ENCODE data around the gene RAD18.

GRCh38 chr3:8885536-8886316 is 77.5 kb downstream of the RAD18 start:
- TF ChIP-seq ZNF580 (tag by site-specific recombination; IDR thresholded peaks at IDR 0.05) (no peak), ZNF654 (tag by site-specific recombination; IDR thresholded peaks at IDR 0.05; ENCODE audit: low read depth) (no peak), SETDB1 (IDR thresholded peaks at IDR 0.05; ENCODE audit: insufficient read length, low read length) (no peak), HOXA7 (CRISPR knock-in tag; IDR thresholded peaks at IDR 0.05; ENCODE audit: borderline replicate concordance) (no peak), ZBTB21 (tag by site-specific recombination; IDR thresholded peaks at IDR 0.05) (no peak), KLF8 (tag by site-specific recombination; IDR thresholded peaks at IDR 0.05) (no peak), ZFHX2 (tag by site-specific recombination; conservative IDR thresholded peaks at IDR 0.05) (no peak), INSM2 (tag by site-specific recombination; IDR thresholded peaks at IDR 0.05) (no peak)
- TF ChIP-seq, protein P1, sequence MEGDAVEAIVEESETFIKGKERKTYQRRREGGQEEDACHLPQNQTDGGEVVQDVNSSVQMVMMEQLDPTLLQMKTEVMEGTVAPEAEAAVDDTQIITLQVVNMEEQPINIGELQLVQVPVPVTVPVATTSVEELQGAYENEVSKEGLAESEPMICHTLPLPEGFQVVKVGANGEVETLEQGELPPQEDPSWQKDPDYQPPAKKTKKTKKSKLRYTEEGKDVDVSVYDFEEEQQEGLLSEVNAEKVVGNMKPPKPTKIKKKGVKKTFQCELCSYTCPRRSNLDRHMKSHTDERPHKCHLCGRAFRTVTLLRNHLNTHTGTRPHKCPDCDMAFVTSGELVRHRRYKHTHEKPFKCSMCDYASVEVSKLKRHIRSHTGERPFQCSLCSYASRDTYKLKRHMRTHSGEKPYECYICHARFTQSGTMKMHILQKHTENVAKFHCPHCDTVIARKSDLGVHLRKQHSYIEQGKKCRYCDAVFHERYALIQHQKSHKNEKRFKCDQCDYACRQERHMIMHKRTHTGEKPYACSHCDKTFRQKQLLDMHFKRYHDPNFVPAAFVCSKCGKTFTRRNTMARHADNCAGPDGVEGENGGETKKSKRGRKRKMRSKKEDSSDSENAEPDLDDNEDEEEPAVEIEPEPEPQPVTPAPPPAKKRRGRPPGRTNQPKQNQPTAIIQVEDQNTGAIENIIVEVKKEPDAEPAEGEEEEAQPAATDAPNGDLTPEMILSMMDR (tag by site-specific recombination; IDR thresholded peaks at IDR 0.05) = no peak
- TF ChIP-seq, protein P2, sequence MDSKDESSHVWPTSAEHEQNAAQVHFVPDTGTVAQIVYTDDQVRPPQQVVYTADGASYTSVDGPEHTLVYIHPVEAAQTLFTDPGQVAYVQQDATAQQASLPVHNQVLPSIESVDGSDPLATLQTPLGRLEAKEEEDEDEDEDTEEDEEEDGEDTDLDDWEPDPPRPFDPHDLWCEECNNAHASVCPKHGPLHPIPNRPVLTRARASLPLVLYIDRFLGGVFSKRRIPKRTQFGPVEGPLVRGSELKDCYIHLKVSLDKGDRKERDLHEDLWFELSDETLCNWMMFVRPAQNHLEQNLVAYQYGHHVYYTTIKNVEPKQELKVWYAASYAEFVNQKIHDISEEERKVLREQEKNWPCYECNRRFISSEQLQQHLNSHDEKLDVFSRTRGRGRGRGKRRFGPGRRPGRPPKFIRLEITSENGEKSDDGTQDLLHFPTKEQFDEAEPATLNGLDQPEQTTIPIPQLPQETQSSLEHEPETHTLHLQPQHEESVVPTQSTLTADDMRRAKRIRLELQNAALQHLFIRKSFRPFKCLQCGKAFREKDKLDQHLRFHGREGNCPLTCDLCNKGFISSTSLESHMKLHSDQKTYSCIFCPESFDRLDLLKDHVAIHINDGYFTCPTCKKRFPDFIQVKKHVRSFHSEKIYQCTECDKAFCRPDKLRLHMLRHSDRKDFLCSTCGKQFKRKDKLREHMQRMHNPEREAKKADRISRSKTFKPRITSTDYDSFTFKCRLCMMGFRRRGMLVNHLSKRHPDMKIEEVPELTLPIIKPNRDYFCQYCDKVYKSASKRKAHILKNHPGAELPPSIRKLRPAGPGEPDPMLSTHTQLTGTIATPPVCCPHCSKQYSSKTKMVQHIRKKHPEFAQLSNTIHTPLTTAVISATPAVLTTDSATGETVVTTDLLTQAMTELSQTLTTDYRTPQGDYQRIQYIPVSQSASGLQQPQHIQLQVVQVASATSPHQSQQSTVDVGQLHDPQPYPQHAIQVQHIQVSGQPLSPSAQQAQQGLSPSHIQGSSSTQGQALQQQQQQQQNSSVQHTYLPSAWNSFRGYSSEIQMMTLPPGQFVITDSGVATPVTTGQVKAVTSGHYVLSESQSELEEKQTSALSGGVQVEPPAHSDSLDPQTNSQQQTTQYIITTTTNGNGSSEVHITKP (tag by site-specific recombination; IDR thresholded peaks at IDR 0.05) = no peak
- TF ChIP-seq, protein P3, sequence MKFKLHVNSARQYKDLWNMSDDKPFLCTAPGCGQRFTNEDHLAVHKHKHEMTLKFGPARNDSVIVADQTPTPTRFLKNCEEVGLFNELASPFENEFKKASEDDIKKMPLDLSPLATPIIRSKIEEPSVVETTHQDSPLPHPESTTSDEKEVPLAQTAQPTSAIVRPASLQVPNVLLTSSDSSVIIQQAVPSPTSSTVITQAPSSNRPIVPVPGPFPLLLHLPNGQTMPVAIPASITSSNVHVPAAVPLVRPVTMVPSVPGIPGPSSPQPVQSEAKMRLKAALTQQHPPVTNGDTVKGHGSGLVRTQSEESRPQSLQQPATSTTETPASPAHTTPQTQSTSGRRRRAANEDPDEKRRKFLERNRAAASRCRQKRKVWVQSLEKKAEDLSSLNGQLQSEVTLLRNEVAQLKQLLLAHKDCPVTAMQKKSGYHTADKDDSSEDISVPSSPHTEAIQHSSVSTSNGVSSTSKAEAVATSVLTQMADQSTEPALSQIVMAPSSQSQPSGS (tag by site-specific recombination; IDR thresholded peaks at IDR 0.05; ENCODE audit: low read depth) = no peak
- TF ChIP-seq, protein P4, sequence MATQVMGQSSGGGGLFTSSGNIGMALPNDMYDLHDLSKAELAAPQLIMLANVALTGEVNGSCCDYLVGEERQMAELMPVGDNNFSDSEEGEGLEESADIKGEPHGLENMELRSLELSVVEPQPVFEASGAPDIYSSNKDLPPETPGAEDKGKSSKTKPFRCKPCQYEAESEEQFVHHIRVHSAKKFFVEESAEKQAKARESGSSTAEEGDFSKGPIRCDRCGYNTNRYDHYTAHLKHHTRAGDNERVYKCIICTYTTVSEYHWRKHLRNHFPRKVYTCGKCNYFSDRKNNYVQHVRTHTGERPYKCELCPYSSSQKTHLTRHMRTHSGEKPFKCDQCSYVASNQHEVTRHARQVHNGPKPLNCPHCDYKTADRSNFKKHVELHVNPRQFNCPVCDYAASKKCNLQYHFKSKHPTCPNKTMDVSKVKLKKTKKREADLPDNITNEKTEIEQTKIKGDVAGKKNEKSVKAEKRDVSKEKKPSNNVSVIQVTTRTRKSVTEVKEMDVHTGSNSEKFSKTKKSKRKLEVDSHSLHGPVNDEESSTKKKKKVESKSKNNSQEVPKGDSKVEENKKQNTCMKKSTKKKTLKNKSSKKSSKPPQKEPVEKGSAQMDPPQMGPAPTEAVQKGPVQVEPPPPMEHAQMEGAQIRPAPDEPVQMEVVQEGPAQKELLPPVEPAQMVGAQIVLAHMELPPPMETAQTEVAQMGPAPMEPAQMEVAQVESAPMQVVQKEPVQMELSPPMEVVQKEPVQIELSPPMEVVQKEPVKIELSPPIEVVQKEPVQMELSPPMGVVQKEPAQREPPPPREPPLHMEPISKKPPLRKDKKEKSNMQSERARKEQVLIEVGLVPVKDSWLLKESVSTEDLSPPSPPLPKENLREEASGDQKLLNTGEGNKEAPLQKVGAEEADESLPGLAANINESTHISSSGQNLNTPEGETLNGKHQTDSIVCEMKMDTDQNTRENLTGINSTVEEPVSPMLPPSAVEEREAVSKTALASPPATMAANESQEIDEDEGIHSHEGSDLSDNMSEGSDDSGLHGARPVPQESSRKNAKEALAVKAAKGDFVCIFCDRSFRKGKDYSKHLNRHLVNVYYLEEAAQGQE (tag by site-specific recombination; IDR thresholded peaks at IDR 0.05) = no peak
